Panc1 (cell line): ENCODE results near the gene ZBTB20.

Experiments used
- CTCF ChIP-seq: fragments of 450-650 bp; IDR thresholded peaks from 2 replicates; pipeline ENCODE4 v1.5.1; 2017; ENCODE audit warnings: mild to moderate bottlenecking
- REST ChIP-seq, 2 experiments: IDR thresholded peaks; 2 replicates each; pipeline ENCODE4 v1.6.1; 2011 to 2012; ENCODE audit warnings: low read depth in 2 of 2, control low read depth in 1 of 2, low read length in 1 of 2, mild to moderate bottlenecking in 1 of 2, moderate library complexity in 1 of 2; ENCODE audit not compliant: insufficient read depth in 1 of 2

GRCh38 chr3:114671741-114672510 is 475.2 kb downstream of the ZBTB20 start:
- TF ChIP-seq CTCF (no peak), REST (IDR thresholded peaks at IDR 0.05; ENCODE audit: insufficient read depth in 1 of 2, low read depth in 2 of 2, low read length in 1 of 2) (no peak)
